GM08714 (cell line): ENCODE results near the gene DCTN2.

Experiments used
- H3K4me3 ChIP-seq: fragments of 200-500 bp; sonication (Bioruptor generic); 2 replicates; pipeline ENCODE4 v1.5.1; 2014; ENCODE audit warnings: mild to moderate bottlenecking, low read length, inconsistent platforms
- ZNF274 ChIP-seq: IDR thresholded peaks from 2 replicates; pipeline ENCODE4 v1.6.1; 2012; ENCODE audit warnings: mild to moderate bottlenecking, low read depth, low read length

Gene DCTN2

GRCh38 chr12:57548488-57548887 lies 1.5 kb upstream of the DCTN2 start:
- H3K4me3 ChIP-seq: no peak overlapping the region
- no peak for TF ChIP-seq ZNF274

GRCh38 chr12:57548013-57548315 lies 972 bp upstream of the DCTN2 start:
- H3K4me3 ChIP-seq: no peak overlapping the region
- no peak for TF ChIP-seq ZNF274

GRCh38 chr12:57547288-57548012 lies 458 bp upstream of the DCTN2 start:
- no peak for TF ChIP-seq ZNF274
- H3K4me3 ChIP-seq: peak overlapping the region; percentile 91; the same call in 1 of the 2 replicates

- no peak for TF ChIP-seq ZNF274
Observed at GRCh38 chr12:57545809-57546437, 1.1 kb downstream of the DCTN2 start.

GRCh38 chr12:57543581-57543980 lies 3.4 kb downstream of the DCTN2 start:
- no peak overlapping the region for H3K4me3 ChIP-seq
- TF ChIP-seq ZNF274: no peak

More at GRCh38 chr12:57545809-57546437, 1.1 kb downstream of the DCTN2 start:
- peak overlapping the region; percentile 91 for H3K4me3 ChIP-seq

- TF ChIP-seq ZNF274: no peak
- H3K4me3 ChIP-seq: no peak overlapping the region
Observed at GRCh38 chr12:57541717-57542116, 5.3 kb downstream of the DCTN2 start.

- no peak overlapping the region for H3K4me3 ChIP-seq
- TF ChIP-seq ZNF274: no peak
Observed at GRCh38 chr12:57541001-57541400, 6.0 kb downstream of the DCTN2 start.

- H3K4me3 ChIP-seq: no peak overlapping the region
- no peak for TF ChIP-seq ZNF274
Observed at GRCh38 chr12:57539134-57539768, 7.7 kb downstream of the DCTN2 start.

GRCh38 chr12:57536597-57536942 lies 10.4 kb downstream of the DCTN2 start:
- H3K4me3 ChIP-seq: no peak overlapping the region
- no peak for TF ChIP-seq ZNF274

GRCh38 chr12:57535764-57536596 lies 11.0 kb downstream of the DCTN2 start:
- no peak for TF ChIP-seq ZNF274
- H3K4me3 ChIP-seq: no peak overlapping the region

- TF ChIP-seq ZNF274: no peak
- no peak overlapping the region for H3K4me3 ChIP-seq
Observed at GRCh38 chr12:57534991-57535543, 11.9 kb downstream of the DCTN2 start.

- TF ChIP-seq ZNF274: no peak
- no peak overlapping the region for H3K4me3 ChIP-seq
Observed at GRCh38 chr12:57534250-57534649, 12.7 kb downstream of the DCTN2 start.

GRCh38 chr12:57533108-57533507 lies 13.9 kb downstream of the DCTN2 start:
- no peak for TF ChIP-seq ZNF274

GRCh38 chr12:57531836-57532235 lies 15.2 kb downstream of the DCTN2 start:
- TF ChIP-seq ZNF274: no peak

More at GRCh38 chr12:57533108-57533507, 13.9 kb downstream of the DCTN2 start:
- H3K4me3 ChIP-seq: no peak overlapping the region

More at GRCh38 chr12:57531836-57532235, 15.2 kb downstream of the DCTN2 start:
- no peak overlapping the region for H3K4me3 ChIP-seq
